Mesenchymal stem cell (in vitro differentiated cells and primary cell): ENCODE measurements around the gene GSTO1.
A peak's percentile ranks its signal among the peaks of the same experiment; 100 is the strongest.

Experiments
- DNase-seq: peaks from one replicate; pipeline ENCODE4 v3.0.0-alpha.2; 2013
- H2AFZ ChIP-seq: one replicate; pipeline ENCODE4 v1.6.1; 2013; ENCODE audit warnings: low read depth, mild to moderate bottlenecking, control low read depth, inconsistent platforms, low read length, moderate library complexity
- H2AK5ac ChIP-seq: 2 replicates; pipeline ENCODE4 v1.6.1; 2013; ENCODE audit warnings: low read length, moderate library complexity, mild to moderate bottlenecking, inconsistent platforms; ENCODE audit not compliant: severe bottlenecking
- H2BK120ac ChIP-seq: one replicate; pipeline ENCODE4 v1.6.1; 2013; ENCODE audit warnings: low read depth, mild to moderate bottlenecking, inconsistent platforms, low read length, moderate library complexity
- H2BK12ac ChIP-seq, 2 experiments: one replicate each; pipeline ENCODE4 v1.6.1; 2013; ENCODE audit warnings: inconsistent platforms in 2 of 2, low read length in 2 of 2, mild to moderate bottlenecking in 2 of 2, moderate library complexity in 2 of 2, control low read depth in 1 of 2
- H2BK15ac ChIP-seq: one replicate; pipeline ENCODE4 v1.6.1; 2013; ENCODE audit warnings: mild to moderate bottlenecking, low read depth, inconsistent platforms; ENCODE audit not compliant: poor library complexity, severe bottlenecking
- H2BK5ac ChIP-seq: 2 replicates; pipeline ENCODE4 v1.6.1; 2013; ENCODE audit warnings: low read depth, mild to moderate bottlenecking, low read length, control low read depth, inconsistent platforms; ENCODE audit not compliant: poor library complexity, severe bottlenecking
- H3K14ac ChIP-seq, 2 experiments: one replicate each; pipeline ENCODE4 v1.6.1; 2013; ENCODE audit warnings: inconsistent platforms in 2 of 2, low read length in 2 of 2, control low read depth in 1 of 2, mild to moderate bottlenecking in 1 of 2, moderate library complexity in 1 of 2
- H3K18ac ChIP-seq, 2 experiments: one replicate each; pipeline ENCODE4 v1.6.1; 2013; ENCODE audit warnings: inconsistent platforms in 2 of 2, low read length in 2 of 2, control low read depth in 1 of 2, low read depth in 1 of 2, mild to moderate bottlenecking in 1 of 2
- H3K23ac ChIP-seq, 2 experiments: one replicate each; pipeline ENCODE4 v1.6.1; 2013; ENCODE audit warnings: inconsistent platforms in 2 of 2, low read length in 2 of 2, mild to moderate bottlenecking in 2 of 2, moderate library complexity in 2 of 2, control low read depth in 1 of 2
- H3K27ac ChIP-seq: 2 replicates; pipeline ENCODE4 v1.5.1; 2013; ENCODE audit warnings: mild to moderate bottlenecking, moderate library complexity, low read length, control low read depth, inconsistent platforms; ENCODE audit not compliant: poor library complexity, severe bottlenecking
- H3K27me3 ChIP-seq, 2 experiments: 2 replicates each; pipeline versions ENCODE4 v1.6.1 to v1.7.0; 2013; ENCODE audit warnings: low read length in 2 of 2, mild to moderate bottlenecking in 2 of 2, moderate library complexity in 2 of 2, control low read depth in 1 of 2, inconsistent platforms in 1 of 2; ENCODE audit not compliant: control insufficient read depth in 1 of 2, insufficient read depth in 1 of 2
- H3K36me3 ChIP-seq, 2 experiments: 2 replicates each; pipeline versions ENCODE4 v1.6.1 to v1.7.0; 2013; ENCODE audit warnings: low read length in 2 of 2, control low read depth in 1 of 2, inconsistent platforms in 1 of 2, low read depth in 1 of 2, mild to moderate bottlenecking in 1 of 2; ENCODE audit not compliant: insufficient read depth in 2 of 2, control insufficient read depth in 1 of 2
- H3K4ac ChIP-seq, 2 experiments: one replicate each; pipeline ENCODE4 v1.6.1; 2013; ENCODE audit warnings: inconsistent platforms in 2 of 2, low read length in 2 of 2, mild to moderate bottlenecking in 2 of 2, moderate library complexity in 2 of 2, control low read depth in 1 of 2, low read depth in 1 of 2
- H3K4me1 ChIP-seq: 2 replicates; pipeline ENCODE4 v1.6.1; 2013; ENCODE audit warnings: low read depth, low read length, control low read depth; ENCODE audit not compliant: control insufficient read depth, insufficient read depth
- H3K4me2 ChIP-seq: 2 replicates; pipeline ENCODE4 v1.6.1; 2013; ENCODE audit warnings: low read length, mild to moderate bottlenecking, inconsistent platforms; ENCODE audit not compliant: poor library complexity, severe bottlenecking
- H3K4me3 ChIP-seq, 2 experiments: 2 replicates each; pipeline versions ENCODE4 v1.5.1 to v1.7.0; 2013; ENCODE audit warnings: low read length in 2 of 2, mild to moderate bottlenecking in 2 of 2, control low read depth in 1 of 2, low read depth in 1 of 2; ENCODE audit not compliant: insufficient read depth in 1 of 2
- H3K79me1 ChIP-seq: replicated peaks from 2 replicates; pipeline ENCODE4 v1.6.1; 2013; ENCODE audit warnings: mild to moderate bottlenecking, control low read depth, low read length, inconsistent platforms; ENCODE audit not compliant: poor library complexity, severe bottlenecking
- H3K9ac ChIP-seq: 2 replicates; pipeline ENCODE4 v1.7.0; 2013; ENCODE audit warnings: mild to moderate bottlenecking, low read length, moderate library complexity
- H3K9me3 ChIP-seq: 2 replicates; pipeline ENCODE4 v1.7.0; 2013; ENCODE audit warnings: mild to moderate bottlenecking, low read length; ENCODE audit not compliant: control insufficient read depth
- H4K8ac ChIP-seq: one replicate; pipeline ENCODE4 v1.6.1; 2013; ENCODE audit warnings: inconsistent platforms, mild to moderate bottlenecking, low read length, moderate library complexity
- H4K91ac ChIP-seq: one replicate; pipeline ENCODE4 v1.6.1; 2013; ENCODE audit warnings: mild to moderate bottlenecking, low read length, inconsistent platforms
- WGBS: methylation state at CpG from one replicate; pipeline ENCODE4 v1.1.7; 2013; ENCODE audit warnings: mixed read lengths; 5-methylcytosine and 5-hydroxymethylcytosine counted together

The GSTO1 gene

GRCh38 chr10:104303594-104304355, 49.1 kb downstream of the GSTO1 start:
- DNase-seq: no peak
- H2BK120ac ChIP-seq: no peak overlapping the region
- H2BK12ac ChIP-seq: no peak overlapping the region
- H3K79me1 ChIP-seq: no peaks in the 10 kb centered on the region
- H3K9ac ChIP-seq: no peak overlapping the region
- no peaks in the 10 kb centered on the region for H3K27me3 ChIP-seq
- H3K36me3 ChIP-seq: peaks cover 3 to 18% of the 10 kb centered on the region in 2 experiments
- H3K18ac ChIP-seq: no peak overlapping the region
- H3K4me3 ChIP-seq: no peak overlapping the region
- H3K4me2 ChIP-seq: no peak overlapping the region
- H4K91ac ChIP-seq: no peak overlapping the region
- H2BK15ac ChIP-seq: no peak overlapping the region
- no peak overlapping the region for H2BK5ac ChIP-seq
- H3K14ac ChIP-seq: no peak overlapping the region
- H3K4ac ChIP-seq: no peak overlapping the region
- H3K9me3 ChIP-seq: no peaks in the 10 kb centered on the region
- no peak overlapping the region for H4K8ac ChIP-seq
- 46% methylated on average over 2 of the region's 2 CpGs for WGBS
- H3K27ac ChIP-seq: no peak overlapping the region
- H3K4me1 ChIP-seq: peaks cover 16% of the 10 kb centered on the region
- H2AFZ ChIP-seq: no peak overlapping the region
- no peak overlapping the region for H3K23ac ChIP-seq
- H2AK5ac ChIP-seq: peak overlapping the region; percentile 44

DNA sequence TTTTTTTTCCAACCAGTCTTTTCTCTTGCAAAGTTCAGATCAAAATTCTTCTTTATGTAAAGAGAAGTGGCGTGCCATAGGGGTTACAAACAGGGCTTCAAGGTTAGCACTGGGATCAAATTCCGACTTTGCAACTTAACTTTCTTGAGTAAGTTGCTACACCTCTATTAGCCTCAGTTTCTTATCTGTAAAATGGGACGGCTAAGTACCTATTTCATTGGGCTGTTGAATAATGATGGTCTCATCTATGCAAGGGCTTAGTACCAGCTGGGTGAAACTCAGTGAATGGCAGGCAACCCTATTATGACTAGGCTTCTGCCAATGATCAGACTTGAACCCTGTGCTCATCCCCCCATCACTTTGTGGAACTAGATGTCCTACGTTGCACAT, 49.7 kb downstream of the GSTO1 start:
- H3K18ac ChIP-seq: no peak overlapping the region

GRCh38 chr10:104304927-104305326, 50.2 kb downstream of the GSTO1 start:
- H2BK12ac ChIP-seq: no peak overlapping the region

More for the DNA sequence above, 49.7 kb downstream of the GSTO1 start:
- no peak for DNase-seq
- Histone ChIP-seq H2AK5ac (no peak overlapping the region), H3K9me3 (no peaks in the 10 kb centered on the region), H3K27me3 (no peaks in the 10 kb centered on the region), H3K27ac (no peak overlapping the region), H3K9ac (no peak overlapping the region), H3K23ac (no peak overlapping the region), H3K79me1 (no peaks in the 10 kb centered on the region), H3K4me3 (no peak overlapping the region), H3K14ac (no peak overlapping the region), H2BK12ac (no peak overlapping the region), H3K4me2 (no peak overlapping the region), H2BK120ac (no peak overlapping the region), H3K4ac (no peak overlapping the region), H4K8ac (no peak overlapping the region), H2AFZ (no peak overlapping the region), H3K4me1 (peaks cover 14% of the 10 kb centered on the region), H3K36me3 (peaks cover 3 to 21% of the 10 kb centered on the region in 2 experiments), H2BK5ac (no peak overlapping the region), H2BK15ac (no peak overlapping the region), H4K91ac (no peak overlapping the region)
- 98% methylated on average over 3 of the region's 4 CpGs for WGBS

GRCh38 chr10:104306897-104307296, 52.2 kb downstream of the GSTO1 start:
- Histone ChIP-seq H3K4me1 (peaks cover 7% of the 10 kb centered on the region), H2BK15ac (no peak overlapping the region), H3K4ac (no peak overlapping the region), H3K18ac (peak overlapping the region in 1 of 2 experiments; percentile 38), H4K8ac (peak overlapping the region; percentile 50), H4K91ac (peak overlapping the region; percentile 18), H3K9me3 (no peaks in the 10 kb centered on the region), H3K36me3 (peaks cover 18 to 39% of the 10 kb centered on the region in 2 experiments), H3K27me3 (no peaks in the 10 kb centered on the region), H3K79me1 (peaks cover 12% of the 10 kb centered on the region), H3K4me3 (no peak overlapping the region), H2BK12ac (no peak overlapping the region), H3K27ac (no peak overlapping the region), H3K14ac (no peak overlapping the region), H3K23ac (peak overlapping the region in 1 of 2 experiments; percentile 23), H3K9ac (peak overlapping the region; percentile 16), H3K4me2 (no peak overlapping the region), H2BK5ac (no peak overlapping the region), H2AK5ac (no peak overlapping the region), H2AFZ (no peak overlapping the region), H2BK120ac (no peak overlapping the region)
- 82% methylated on average over 3 of the region's 3 CpGs for WGBS
- DNase-seq: no peak

More at GRCh38 chr10:104304927-104305326, 50.2 kb downstream of the GSTO1 start:
- H3K9me3 ChIP-seq: no peaks in the 10 kb centered on the region
- H4K8ac ChIP-seq: no peak overlapping the region
- peaks cover 1% of the 10 kb centered on the region for H3K79me1 ChIP-seq
- H3K27ac ChIP-seq: no peak overlapping the region
- H3K14ac ChIP-seq: no peak overlapping the region
- H2BK120ac ChIP-seq: no peak overlapping the region
- H3K36me3 ChIP-seq: peaks cover 5 to 21% of the 10 kb centered on the region in 2 experiments
- H2BK5ac ChIP-seq: no peak overlapping the region
- H3K9ac ChIP-seq: peak overlapping the region; percentile 32
- no peak overlapping the region for H2AFZ ChIP-seq
- WGBS: 79% methylated on average over 7 of the region's 8 CpGs
- no peak overlapping the region for H3K4me3 ChIP-seq
- H2BK15ac ChIP-seq: no peak overlapping the region
- no peak overlapping the region for H3K23ac ChIP-seq
- H3K4ac ChIP-seq: no peak overlapping the region
- H2AK5ac ChIP-seq: no peak overlapping the region
- no peak for DNase-seq
- H3K4me1 ChIP-seq: peaks cover 15% of the 10 kb centered on the region
- no peak overlapping the region for H3K18ac ChIP-seq
- no peak overlapping the region for H4K91ac ChIP-seq
- H3K4me2 ChIP-seq: no peak overlapping the region
- H3K27me3 ChIP-seq: no peaks in the 10 kb centered on the region
